NCI-H1694 (cell line): ENCODE results near the gene SYT2.
"Not testable (repeated sequence)": the region's sequence is repeated elsewhere in the genome, so short reads cannot be mapped to it uniquely, and the experiment has no call there.

Experiments
- DNase-seq: peaks from one replicate; lab custom pipeline; 2025; lab: John Stamatoyannopoulos, UW

Gene SYT2

GRCh38 chr1:202569393-202570322 lies 140.6 kb downstream of the SYT2 start:
- DNase-seq: no peak

- DNase-seq: no peak
These were observed 141.4 kb downstream of the SYT2 start for GRCh38 chr1:202568826-202569225.

GRCh38 chr1:202568410-202568809 lies 141.8 kb downstream of the SYT2 start:
- DNase-seq: no peak

GRCh38 chr1:202567738-202568137 lies 142.5 kb downstream of the SYT2 start:
- DNase-seq: no peak

- DNase-seq: no peak
These were observed 144.2 kb downstream of the SYT2 start for GRCh38 chr1:202565890-202566602.

- DNase-seq: no peak
These were observed 145.2 kb downstream of the SYT2 start for GRCh38 chr1:202564958-202565495.

- no peak for DNase-seq
These were observed 146.4 kb downstream of the SYT2 start for GRCh38 chr1:202563818-202564217.

- no peak for DNase-seq
These were observed 147.7 kb downstream of the SYT2 start for GRCh38 chr1:202562444-202563060.

- DNase-seq: no peak
These were observed 148.4 kb downstream of the SYT2 start for GRCh38 chr1:202561726-202562443.

- DNase-seq: no peak
These were observed 149.0 kb downstream of the SYT2 start for GRCh38 chr1:202561240-202561639.

- DNase-seq: not testable (repeated sequence)
These were observed 152.6 kb downstream of the SYT2 start for GRCh38 chr1:202557662-202558061.

GRCh38 chr1:202556037-202556436 lies 154.2 kb downstream of the SYT2 start:
- not testable (repeated sequence) for DNase-seq

- not testable (repeated sequence) for DNase-seq
These were observed 155.6 kb downstream of the SYT2 start for GRCh38 chr1:202554619-202555018.

GRCh38 chr1:202553560-202554038 lies 156.7 kb downstream of the SYT2 start:
- DNase-seq: no peak

GRCh38 chr1:202553078-202553477 lies 157.2 kb downstream of the SYT2 start:
- DNase-seq: not testable (repeated sequence)

- DNase-seq: not testable (repeated sequence)
These were observed 157.6 kb downstream of the SYT2 start for GRCh38 chr1:202552615-202553014.

GRCh38 chr1:202551683-202552082 lies 158.6 kb downstream of the SYT2 start:
- DNase-seq: no peak

- DNase-seq: not testable (repeated sequence)
These were observed 160.2 kb downstream of the SYT2 start for GRCh38 chr1:202550088-202550487.

- no peak for DNase-seq
These were observed 163.0 kb downstream of the SYT2 start for GRCh38 chr1:202547215-202547614.

- not testable (repeated sequence) for DNase-seq
These were observed 163.5 kb downstream of the SYT2 start for GRCh38 chr1:202546796-202547195.

- DNase-seq: not testable (repeated sequence)
These were observed 163.9 kb downstream of the SYT2 start for GRCh38 chr1:202546377-202546776.
